Measurements from ENCODE around the gene NFATC4. TPM values are rescaled to one million over a fixed set of nuclear protein-coding genes. Genes with fewer than 3 reads are reported as not detected.

NFATC4 gene
- total and polyA plus RNA-seq, 2 experiments from 2014 or later, result 20.9 to 26.6 TPM

DNA sequence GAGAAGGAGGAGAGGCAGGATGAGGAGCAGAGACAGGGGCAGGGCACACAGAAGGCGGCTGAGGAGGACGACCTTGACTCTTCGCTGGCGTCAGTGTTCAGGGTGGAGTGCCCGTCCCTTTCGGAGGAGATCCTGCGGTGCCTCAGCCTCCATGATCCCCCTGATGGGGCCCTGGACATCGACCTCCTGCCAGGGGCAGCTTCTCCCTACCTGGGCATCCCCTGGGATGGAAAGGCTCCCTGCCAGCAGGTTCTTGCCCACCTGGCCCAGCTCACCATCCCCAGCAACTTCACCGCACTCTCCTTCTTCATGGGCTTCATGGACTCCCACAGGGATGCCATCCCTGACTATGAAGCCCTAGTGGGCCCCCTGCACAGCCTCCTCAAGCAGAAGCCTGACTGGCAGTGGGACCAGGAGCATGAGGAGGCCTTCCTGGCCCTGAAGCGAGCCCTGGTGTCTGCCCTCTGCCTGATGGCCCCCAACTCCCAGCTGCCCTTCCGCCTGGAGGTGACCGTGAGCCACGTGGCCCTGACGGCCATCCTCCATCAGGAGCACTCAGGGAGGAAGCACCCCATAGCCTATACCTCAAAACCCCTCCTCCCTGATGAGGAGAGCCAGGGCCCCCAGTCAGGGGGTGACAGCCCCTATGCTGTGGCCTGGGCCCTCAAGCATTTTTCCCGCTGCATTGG, 46.9 kb downstream of the NFATC4 start (continued):
- TF ChIP-seq, protein P1, sequence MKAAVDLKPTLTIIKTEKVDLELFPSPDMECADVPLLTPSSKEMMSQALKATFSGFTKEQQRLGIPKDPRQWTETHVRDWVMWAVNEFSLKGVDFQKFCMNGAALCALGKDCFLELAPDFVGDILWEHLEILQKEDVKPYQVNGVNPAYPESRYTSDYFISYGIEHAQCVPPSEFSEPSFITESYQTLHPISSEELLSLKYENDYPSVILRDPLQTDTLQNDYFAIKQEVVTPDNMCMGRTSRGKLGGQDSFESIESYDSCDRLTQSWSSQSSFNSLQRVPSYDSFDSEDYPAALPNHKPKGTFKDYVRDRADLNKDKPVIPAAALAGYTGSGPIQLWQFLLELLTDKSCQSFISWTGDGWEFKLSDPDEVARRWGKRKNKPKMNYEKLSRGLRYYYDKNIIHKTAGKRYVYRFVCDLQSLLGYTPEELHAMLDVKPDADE (IDR thresholded peaks at IDR 0.05), result no peak
- TF ChIP-seq, protein P2, sequence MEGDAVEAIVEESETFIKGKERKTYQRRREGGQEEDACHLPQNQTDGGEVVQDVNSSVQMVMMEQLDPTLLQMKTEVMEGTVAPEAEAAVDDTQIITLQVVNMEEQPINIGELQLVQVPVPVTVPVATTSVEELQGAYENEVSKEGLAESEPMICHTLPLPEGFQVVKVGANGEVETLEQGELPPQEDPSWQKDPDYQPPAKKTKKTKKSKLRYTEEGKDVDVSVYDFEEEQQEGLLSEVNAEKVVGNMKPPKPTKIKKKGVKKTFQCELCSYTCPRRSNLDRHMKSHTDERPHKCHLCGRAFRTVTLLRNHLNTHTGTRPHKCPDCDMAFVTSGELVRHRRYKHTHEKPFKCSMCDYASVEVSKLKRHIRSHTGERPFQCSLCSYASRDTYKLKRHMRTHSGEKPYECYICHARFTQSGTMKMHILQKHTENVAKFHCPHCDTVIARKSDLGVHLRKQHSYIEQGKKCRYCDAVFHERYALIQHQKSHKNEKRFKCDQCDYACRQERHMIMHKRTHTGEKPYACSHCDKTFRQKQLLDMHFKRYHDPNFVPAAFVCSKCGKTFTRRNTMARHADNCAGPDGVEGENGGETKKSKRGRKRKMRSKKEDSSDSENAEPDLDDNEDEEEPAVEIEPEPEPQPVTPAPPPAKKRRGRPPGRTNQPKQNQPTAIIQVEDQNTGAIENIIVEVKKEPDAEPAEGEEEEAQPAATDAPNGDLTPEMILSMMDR (conservative IDR thresholded peaks at IDR 0.05; ENCODE audit: low read depth in 2 of 2), result no peak

DNA sequence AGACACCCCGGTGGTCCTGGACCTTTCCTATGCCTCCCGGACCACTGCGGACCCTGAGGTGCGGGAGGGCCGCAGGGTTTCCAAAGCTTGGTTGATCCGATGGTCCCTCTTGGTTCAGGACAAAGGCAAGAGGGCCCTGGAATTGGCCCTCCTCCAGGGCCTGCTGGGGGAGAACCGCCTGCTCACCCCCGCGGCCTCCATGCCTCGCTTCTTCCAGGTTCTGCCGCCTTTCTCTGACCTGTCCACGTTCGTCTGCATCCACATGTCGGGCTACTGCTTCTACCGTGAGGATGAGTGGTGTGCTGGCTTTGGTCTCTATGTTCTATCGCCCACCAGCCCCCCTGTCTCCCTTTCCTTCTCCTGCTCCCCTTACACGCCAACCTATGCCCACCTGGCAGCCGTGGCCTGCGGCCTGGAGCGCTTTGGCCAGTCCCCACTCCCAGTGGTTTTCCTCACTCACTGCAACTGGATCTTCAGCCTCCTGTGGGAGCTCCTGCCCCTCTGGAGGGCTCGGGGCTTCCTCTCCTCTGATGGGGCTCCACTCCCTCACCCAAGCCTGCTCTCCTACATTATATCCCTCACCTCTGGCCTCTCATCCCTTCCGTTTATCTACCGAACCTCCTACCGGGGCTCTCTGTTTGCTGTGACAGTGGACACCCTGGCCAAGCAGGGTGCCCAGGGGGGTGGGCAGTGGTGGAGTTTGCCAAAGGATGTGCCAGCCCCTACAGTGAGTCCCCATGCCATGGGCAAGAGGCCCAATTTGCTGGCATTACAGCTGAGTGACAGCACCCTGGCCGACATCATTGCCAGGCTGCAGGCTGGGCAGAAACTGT, 47.7 kb downstream of the NFATC4 start:
- Mint-ChIP-seq H3K27ac (no peak overlapping the region), H3K9me3 (peaks cover 2% of the 10 kb centered on the region; the same call in 1 of the 3 replicates), H3K4me1 (peaks cover 2% of the 10 kb centered on the region; the same call in 1 of the 3 replicates), H3K36me3 (ENCODE audit: low read depth) (peaks cover 5% of the 10 kb centered on the region; the same call in 1 of the 3 replicates), H3K4me3 (no peak overlapping the region), H3K27me3 (ENCODE audit: insufficient read depth, low read depth, poor library complexity) (peaks cover 11% of the 10 kb centered on the region)
- Histone ChIP-seq H3K4me3 (no peak overlapping the region), H3K4me1 (ENCODE audit: insufficient read depth) (no peaks in the 10 kb centered on the region), H3K9me2 (ENCODE audit: insufficient read depth) (no peaks in the 10 kb centered on the region), H3K27me3 (ENCODE audit: insufficient read depth) (peaks cover 3% of the 10 kb centered on the region; the same call in 1 of the 2 replicates), H3K27ac (ENCODE audit: low read depth) (no peak overlapping the region), H2AFZ (no peak overlapping the region), H3K79me2 (replicated peaks; ENCODE audit: insufficient read depth) (no peaks in the 10 kb centered on the region), H3K4me2 (no peak overlapping the region), H4K20me1 (replicated peaks; ENCODE audit: insufficient read depth) (no peaks in the 10 kb centered on the region), H3F3A (replicated peaks; ENCODE audit: low read depth) (no peaks in the 10 kb centered on the region), H3K36me3 (ENCODE audit: insufficient read depth) (no peaks in the 10 kb centered on the region)
- ATAC-seq (no peak), DNase-seq (ENCODE audit: low spot score) (no peak)
- TF ChIP-seq POLR2AphosphoS5 (IDR thresholded peaks at IDR 0.05; ENCODE audit: low read depth), result no peak
- no peak for TF ChIP-seq STAT1 (IDR thresholded peaks at IDR 0.05; ENCODE audit: unreplicated experiment)
- no peak for TF ChIP-seq ZNF114 (CRISPR knock-in tag; IDR thresholded peaks at IDR 0.05)
- TF ChIP-seq CREB1 (CRISPR knock-in tag; IDR thresholded peaks at IDR 0.05; ENCODE audit: low read depth), result no peak
- TF ChIP-seq JUNB (IDR thresholded peaks at IDR 0.05; ENCODE audit: unreplicated experiment), result no peak
- TF ChIP-seq, protein P2 (conservative IDR thresholded peaks at IDR 0.05; ENCODE audit: low read depth in 2 of 2), result no peak
- TF ChIP-seq, protein P1 (IDR thresholded peaks at IDR 0.05), result no peak
- TF ChIP-seq, protein P3, sequence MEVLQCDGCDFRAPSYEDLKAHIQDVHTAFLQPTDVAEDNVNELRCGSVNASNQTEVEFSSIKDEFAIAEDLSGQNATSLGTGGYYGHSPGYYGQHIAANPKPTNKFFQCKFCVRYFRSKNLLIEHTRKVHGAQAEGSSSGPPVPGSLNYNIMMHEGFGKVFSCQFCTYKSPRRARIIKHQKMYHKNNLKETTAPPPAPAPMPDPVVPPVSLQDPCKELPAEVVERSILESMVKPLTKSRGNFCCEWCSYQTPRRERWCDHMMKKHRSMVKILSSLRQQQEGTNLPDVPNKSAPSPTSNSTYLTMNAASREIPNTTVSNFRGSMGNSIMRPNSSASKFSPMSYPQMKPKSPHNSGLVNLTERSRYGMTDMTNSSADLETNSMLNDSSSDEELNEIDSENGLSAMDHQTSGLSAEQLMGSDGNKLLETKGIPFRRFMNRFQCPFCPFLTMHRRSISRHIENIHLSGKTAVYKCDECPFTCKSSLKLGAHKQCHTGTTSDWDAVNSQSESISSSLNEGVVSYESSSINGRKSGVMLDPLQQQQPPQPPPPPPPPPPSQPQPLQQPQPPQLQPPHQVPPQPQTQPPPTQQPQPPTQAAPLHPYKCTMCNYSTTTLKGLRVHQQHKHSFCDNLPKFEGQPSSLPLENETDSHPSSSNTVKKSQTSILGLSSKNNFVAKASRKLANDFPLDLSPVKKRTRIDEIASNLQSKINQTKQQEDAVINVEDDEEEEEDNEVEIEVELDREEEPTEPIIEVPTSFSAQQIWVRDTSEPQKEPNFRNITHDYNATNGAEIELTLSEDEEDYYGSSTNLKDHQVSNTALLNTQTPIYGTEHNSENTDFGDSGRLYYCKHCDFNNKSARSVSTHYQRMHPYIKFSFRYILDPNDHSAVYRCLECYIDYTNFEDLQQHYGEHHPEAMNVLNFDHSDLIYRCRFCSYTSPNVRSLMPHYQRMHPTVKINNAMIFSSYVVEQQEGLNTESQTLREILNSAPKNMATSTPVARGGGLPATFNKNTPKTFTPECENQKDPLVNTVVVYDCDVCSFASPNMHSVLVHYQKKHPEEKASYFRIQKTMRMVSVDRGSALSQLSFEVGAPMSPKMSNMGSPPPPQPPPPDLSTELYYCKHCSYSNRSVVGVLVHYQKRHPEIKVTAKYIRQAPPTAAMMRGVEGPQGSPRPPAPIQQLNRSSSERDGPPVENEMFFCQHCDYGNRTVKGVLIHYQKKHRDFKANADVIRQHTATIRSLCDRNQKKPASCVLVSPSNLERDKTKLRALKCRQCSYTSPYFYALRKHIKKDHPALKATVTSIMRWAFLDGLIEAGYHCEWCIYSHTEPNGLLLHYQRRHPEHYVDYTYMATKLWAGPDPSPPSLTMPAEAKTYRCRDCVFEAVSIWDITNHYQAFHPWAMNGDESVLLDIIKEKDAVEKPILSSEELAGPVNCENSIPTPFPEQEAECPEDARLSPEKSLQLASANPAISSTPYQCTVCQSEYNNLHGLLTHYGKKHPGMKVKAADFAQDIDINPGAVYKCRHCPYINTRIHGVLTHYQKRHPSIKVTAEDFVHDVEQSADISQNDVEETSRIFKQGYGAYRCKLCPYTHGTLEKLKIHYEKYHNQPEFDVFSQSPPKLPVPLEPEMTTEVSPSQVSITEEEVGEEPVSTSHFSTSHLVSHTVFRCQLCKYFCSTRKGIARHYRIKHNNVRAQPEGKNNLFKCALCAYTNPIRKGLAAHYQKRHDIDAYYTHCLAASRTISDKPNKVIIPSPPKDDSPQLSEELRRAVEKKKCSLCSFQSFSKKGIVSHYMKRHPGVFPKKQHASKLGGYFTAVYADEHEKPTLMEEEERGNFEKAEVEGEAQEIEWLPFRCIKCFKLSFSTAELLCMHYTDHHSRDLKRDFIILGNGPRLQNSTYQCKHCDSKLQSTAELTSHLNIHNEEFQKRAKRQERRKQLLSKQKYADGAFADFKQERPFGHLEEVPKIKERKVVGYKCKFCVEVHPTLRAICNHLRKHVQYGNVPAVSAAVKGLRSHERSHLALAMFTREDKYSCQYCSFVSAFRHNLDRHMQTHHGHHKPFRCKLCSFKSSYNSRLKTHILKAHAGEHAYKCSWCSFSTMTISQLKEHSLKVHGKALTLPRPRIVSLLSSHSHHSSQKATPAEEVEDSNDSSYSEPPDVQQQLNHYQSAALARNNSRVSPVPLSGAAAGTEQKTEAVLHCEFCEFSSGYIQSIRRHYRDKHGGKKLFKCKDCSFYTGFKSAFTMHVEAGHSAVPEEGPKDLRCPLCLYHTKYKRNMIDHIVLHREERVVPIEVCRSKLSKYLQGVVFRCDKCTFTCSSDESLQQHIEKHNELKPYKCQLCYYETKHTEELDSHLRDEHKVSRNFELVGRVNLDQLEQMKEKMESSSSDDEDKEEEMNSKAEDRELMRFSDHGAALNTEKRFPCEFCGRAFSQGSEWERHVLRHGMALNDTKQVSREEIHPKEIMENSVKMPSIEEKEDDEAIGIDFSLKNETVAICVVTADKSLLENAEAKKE (CRISPR knock-in tag; IDR thresholded peaks at IDR 0.05), result no peak

Measured in GM23338 (cell line).